ENCODE results near the gene PLD5.

- TF ChIP-seq CTCF (IDR thresholded peaks at IDR 0.05) (no peak), MEF2A (IDR thresholded peaks at IDR 0.05; ENCODE audit: borderline replicate concordance, low read depth) (no peak), RFX5 (IDR thresholded peaks at IDR 0.05; ENCODE audit: low read length) (no peak), REST (IDR thresholded peaks at IDR 0.05; ENCODE audit: low read depth, low read length) (no peak), SIN3A (IDR thresholded peaks at IDR 0.05; ENCODE audit: borderline replicate concordance, low read depth, low read length) (no peak), MXI1 (IDR thresholded peaks at IDR 0.05; ENCODE audit: low read depth, low read length) (no peak), EZH2phosphoT487 (IDR thresholded peaks at IDR 0.05; ENCODE audit: borderline replicate concordance, low read depth) (no peak), YY1 (IDR thresholded peaks at IDR 0.05; ENCODE audit: low read depth) (no peak), POLR2AphosphoS5 (IDR thresholded peaks at IDR 0.05; ENCODE audit: low read depth, low read length) (no peak)
Observed at GRCh38 chr1:242228991-242229390, 295.5 kb downstream of the PLD5 start.
